Superior temporal gyrus (tissue), 1 donor: ENCODE data around the gene ANTXRL.
A peak's percentile ranks its signal among the peaks of the same experiment; 100 is the strongest.
"Not testable (repeated sequence)": the region's sequence is repeated elsewhere in the genome, so short reads cannot be mapped to it uniquely, and the experiment has no call there.

Experiments used
- DNase-seq: peaks from one replicate; pipeline ENCODE4 v3.0.0-alpha.2; 2016; ENCODE audit errors: extremely low spot score

Gene ANTXRL

GRCh38 chr10:46254467-46254866, 32.3 kb upstream of the ANTXRL start:
- DNase-seq = no peak

- not testable (repeated sequence) for DNase-seq
Measured at GRCh38 chr10:46255210-46255609, 31.6 kb upstream of the ANTXRL start.

GRCh38 chr10:46255801-46256747, 30.7 kb upstream of the ANTXRL start:
- peak; percentile 52 for DNase-seq

GRCh38 chr10:46257099-46257498, 29.7 kb upstream of the ANTXRL start:
- no peak for DNase-seq

GRCh38 chr10:46262906-46263560, 23.8 kb upstream of the ANTXRL start:
- DNase-seq = not testable (repeated sequence)

GRCh38 chr10:46263831-46264268, 22.9 kb upstream of the ANTXRL start:
- no peak for DNase-seq

GRCh38 chr10:46264336-46264735, 22.5 kb upstream of the ANTXRL start:
- no peak for DNase-seq

GRCh38 chr10:46264737-46265368, 21.9 kb upstream of the ANTXRL start:
- DNase-seq = no peak

GRCh38 chr10:46265566-46266305, 21.1 kb upstream of the ANTXRL start:
- DNase-seq = not testable (repeated sequence)

GRCh38 chr10:46266306-46266985, 20.4 kb upstream of the ANTXRL start:
- no peak for DNase-seq

GRCh38 chr10:46267132-46267985, 19.4 kb upstream of the ANTXRL start:
- DNase-seq = no peak

- DNase-seq = no peak
Measured at GRCh38 chr10:46268076-46268881, 18.5 kb upstream of the ANTXRL start.

- DNase-seq = not testable (repeated sequence)
Measured at GRCh38 chr10:46269554-46270053, 17.2 kb upstream of the ANTXRL start.

- no peak for DNase-seq
Measured at GRCh38 chr10:46270086-46270811, 16.5 kb upstream of the ANTXRL start.

GRCh38 chr10:46270963-46271530, 15.8 kb upstream of the ANTXRL start:
- not testable (repeated sequence) for DNase-seq

- not testable (repeated sequence) for DNase-seq
Measured at GRCh38 chr10:46271795-46272499, 14.8 kb upstream of the ANTXRL start.

GRCh38 chr10:46272863-46273415, 13.9 kb upstream of the ANTXRL start:
- DNase-seq = no peak
